DOHH2 (cell line): Measurements from ENCODE around the gene FN3KRP.

Experiments used
- EZH2phosphoT487 ChIP-seq: fragments of 200-600 bp; sonication (generic); IDR thresholded peaks from 2 replicates; pipeline ENCODE4 v1.6.1; 2017; ENCODE audit warnings: borderline replicate concordance, mild to moderate bottlenecking, antibody characterized with exemption, low read length, moderate library complexity, mixed read lengths
- TF ChIP-seq, protein P1 (sequence below): fragments of 200-600 bp; sonication (generic); IDR thresholded peaks from one replicate; pipeline ENCODE4 v1.5.1; 2014; ENCODE audit warnings: antibody characterized with exemption, mild to moderate bottlenecking, low read depth, low read length; ENCODE audit not compliant: poor library complexity, severe bottlenecking

GRCh38 chr17:82687375-82687861 lies 29.1 kb upstream of the FN3KRP start:
- TF ChIP-seq, protein P1, sequence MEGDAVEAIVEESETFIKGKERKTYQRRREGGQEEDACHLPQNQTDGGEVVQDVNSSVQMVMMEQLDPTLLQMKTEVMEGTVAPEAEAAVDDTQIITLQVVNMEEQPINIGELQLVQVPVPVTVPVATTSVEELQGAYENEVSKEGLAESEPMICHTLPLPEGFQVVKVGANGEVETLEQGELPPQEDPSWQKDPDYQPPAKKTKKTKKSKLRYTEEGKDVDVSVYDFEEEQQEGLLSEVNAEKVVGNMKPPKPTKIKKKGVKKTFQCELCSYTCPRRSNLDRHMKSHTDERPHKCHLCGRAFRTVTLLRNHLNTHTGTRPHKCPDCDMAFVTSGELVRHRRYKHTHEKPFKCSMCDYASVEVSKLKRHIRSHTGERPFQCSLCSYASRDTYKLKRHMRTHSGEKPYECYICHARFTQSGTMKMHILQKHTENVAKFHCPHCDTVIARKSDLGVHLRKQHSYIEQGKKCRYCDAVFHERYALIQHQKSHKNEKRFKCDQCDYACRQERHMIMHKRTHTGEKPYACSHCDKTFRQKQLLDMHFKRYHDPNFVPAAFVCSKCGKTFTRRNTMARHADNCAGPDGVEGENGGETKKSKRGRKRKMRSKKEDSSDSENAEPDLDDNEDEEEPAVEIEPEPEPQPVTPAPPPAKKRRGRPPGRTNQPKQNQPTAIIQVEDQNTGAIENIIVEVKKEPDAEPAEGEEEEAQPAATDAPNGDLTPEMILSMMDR: no peak
- TF ChIP-seq EZH2phosphoT487: no peak
